GM12878 (cell line): ENCODE data around the gene CTNNBL1. TPM values are rescaled to one million over a fixed set of nuclear protein-coding genes. Genes with fewer than 3 reads are reported as not detected.
A peak's percentile ranks its signal among the peaks of the same experiment; 100 is the strongest.

Source experiments
- ATAC-seq: fragments of 200-7000 bp; cut with Tn5 transposase; 3 replicates; pipeline ENCODE4 v1.9.1; 2020; ENCODE audit warnings: mild to moderate bottlenecking, moderate library complexity
- BruUV-seq: library from RNA; stranded (reverse); fragments of 400-500 nt; replicated peaks from 2 replicates; lab custom pipeline; 2021; lab: Mats Ljungman, UMichigan
- CTCF ChIA-PET: fragments of 300-600 bp; sonication (Branson Sonifier 250); formaldehyde crosslinking; extraction: SDS; loops from one replicate; lab custom pipeline; 2021; ENCODE audit warnings: inconsistent platforms; lab: Yijun Ruan, JAX
- POLR2A ChIA-PET: fragments of 350-600 bp; formaldehyde crosslinking; extraction: SDS; loops from one replicate; lab custom pipeline; 2021; ENCODE audit warnings: inconsistent platforms; lab: Charles Lee
- RAD21 ChIA-PET: fragments of 300-600 bp; sonication (Branson Sonifier 250); formaldehyde crosslinking; loops from one replicate; lab custom pipeline; 2023; ENCODE audit warnings: antibody characterized with exemption; ENCODE audit not compliant: unreplicated experiment; lab: Charles Lee
- SMC1A ChIA-PET: fragments of 300-600 bp; sonication (Branson Sonifier 250); formaldehyde crosslinking; loops from one replicate; lab custom pipeline; 2023; ENCODE audit not compliant: unreplicated experiment, uncharacterized antibody; lab: Charles Lee
- DNase-seq: peaks from one replicate; pipeline ENCODE4 v3.0.0-alpha.2; 2011; ENCODE audit warnings: low read depth, low spot score
- FAIRE-seq: peaks from 3 replicates; lab custom pipeline; 2011; peaks lifted over from hg19 to GRCh38; lab: Jason Lieb, UNC
- H2AFZ ChIP-seq: 2 replicates; pipeline ENCODE4 v1.6.0; 2011; ENCODE audit warnings: low read depth, low read length, control low read depth; ENCODE audit not compliant: control insufficient read depth
- H3K27ac ChIP-seq: 2 replicates; pipeline ENCODE4 v1.5.1; 2011; ENCODE audit warnings: control low read depth; ENCODE audit not compliant: control insufficient read depth, insufficient read depth
- H3K27me3 ChIP-seq, 2 experiments: replicated peaks in 1 of 2; 2 replicates each; pipeline versions ENCODE4 v1.6.0 to v1.6.1; 2011; ENCODE audit warnings: low read length in 1 of 2; ENCODE audit not compliant: control insufficient read depth in 2 of 2, insufficient read depth in 2 of 2
- H3K36me3 ChIP-seq, 2 experiments: 2 replicates each; pipeline ENCODE4 v1.5.1; 2011; ENCODE audit warnings: low read length in 1 of 2; ENCODE audit not compliant: control insufficient read depth in 2 of 2, insufficient read depth in 2 of 2
- H3K4me1 ChIP-seq: 2 replicates; pipeline ENCODE4 v1.6.1; 2011; ENCODE audit warnings: mild to moderate bottlenecking, low read length, moderate library complexity, mixed read lengths; ENCODE audit not compliant: control insufficient read depth, insufficient read depth
- H3K4me2 ChIP-seq: 2 replicates; pipeline ENCODE4 v1.6.0; 2011; ENCODE audit warnings: control low read depth; ENCODE audit not compliant: control insufficient read depth, insufficient read depth
- H3K4me3 ChIP-seq: fragments of 200-600 bp; sonication (generic); 2 replicates; pipeline ENCODE4 v1.5.1; 2016
- H3K79me2 ChIP-seq: 2 replicates; pipeline ENCODE4 v1.6.0; 2011; ENCODE audit warnings: low read length; ENCODE audit not compliant: control insufficient read depth, insufficient read depth
- H3K9ac ChIP-seq: 2 replicates; pipeline ENCODE4 v1.8.0; 2011; ENCODE audit warnings: low read length, control low read depth, mixed read lengths; ENCODE audit not compliant: control insufficient read depth, insufficient read depth
- H3K9me3 ChIP-seq: replicated peaks from 3 replicates; pipeline ENCODE4 v1.5.1; 2011; ENCODE audit warnings: mild to moderate bottlenecking, low read length; ENCODE audit not compliant: control insufficient read depth, insufficient read depth
- H4K20me1 ChIP-seq: 2 replicates; pipeline ENCODE4 v1.6.0; 2011; ENCODE audit not compliant: control insufficient read depth, insufficient read depth
- BMI1 ChIP-seq: fragments of 450-650 bp; IDR thresholded peaks from 2 replicates; pipeline ENCODE4 v1.6.1; 2016; ENCODE audit warnings: mild to moderate bottlenecking, moderate library complexity, borderline replicate concordance
- CREB1 ChIP-seq: IDR thresholded peaks from 2 replicates; pipeline ENCODE4 v1.6.1; 2012; ENCODE audit warnings: low read depth, mild to moderate bottlenecking, inconsistent platforms
- EED ChIP-seq: sonication (generic); IDR thresholded peaks from 2 replicates; pipeline ENCODE4 v1.6.1; 2016; ENCODE audit warnings: antibody characterized with exemption, low read depth
- GATAD2B ChIP-seq: fragments of 450-650 bp; conservative IDR thresholded peaks from 2 replicates; pipeline ENCODE4 v1.6.1; 2017; ENCODE audit warnings: low read depth, mild to moderate bottlenecking, moderate library complexity
- IKZF1 ChIP-seq: fragments of 450-650 bp; conservative IDR thresholded peaks from 2 replicates; pipeline ENCODE4 v1.6.1; 2017; ENCODE audit warnings: antibody characterized with exemption, mild to moderate bottlenecking
- NRF1 ChIP-seq: conservative IDR thresholded peaks from 2 replicates; pipeline ENCODE4 v1.6.1; 2011; ENCODE audit warnings: mild to moderate bottlenecking, low read depth, low read length, improper control_type of control experiment
- POLR2A ChIP-seq: IDR thresholded peaks from 2 replicates; pipeline ENCODE4 v1.6.1; 2011; ENCODE audit warnings: low read depth, mild to moderate bottlenecking, low read length
- SMAD5 ChIP-seq: IDR thresholded peaks from 2 replicates; pipeline ENCODE4 v1.6.1; 2016; ENCODE audit warnings: antibody characterized with exemption, low read depth
- SRF ChIP-seq, 2 experiments: IDR thresholded peaks; 2 replicates each; pipeline ENCODE4 v1.6.1; 2011; ENCODE audit warnings: low read depth in 2 of 2, low read length in 2 of 2, mild to moderate bottlenecking in 1 of 2, moderate library complexity in 1 of 2
- ZBED1 ChIP-seq: IDR thresholded peaks from 2 replicates; pipeline ENCODE4 v1.6.1; 2016; ENCODE audit warnings: borderline replicate concordance
- ZNF24 ChIP-seq: fragments of 450-650 bp; IDR thresholded peaks from 2 replicates; pipeline ENCODE4 v1.6.1; 2017; ENCODE audit warnings: antibody characterized with exemption, mild to moderate bottlenecking
- WGBS: methylation state at CpG from one replicate; pipeline ENCODE4 v1.1.6; 2016; ENCODE audit warnings: low lambda C conversion rate; ENCODE audit not compliant: insufficient replicate concordance, insufficient coverage; ENCODE audit errors: missing lambda C conversion rate; 5-methylcytosine and 5-hydroxymethylcytosine counted together
- in situ Hi-C: fragments of 300-500 bp; cut with MboI; formaldehyde crosslinking; loops from 9 replicates; pipeline ENCODE4 v1.14.3; 2018; ENCODE audit warnings: mixed read lengths
- intact Hi-C: fragments of 100-400 bp; cut with micrococcal nuclease; formaldehyde crosslinking; loops from one replicate; pipeline ENCODE4 v1.14.2; 2022; ENCODE audit not compliant: unreplicated experiment
- polyA plus RNA-seq, 11 experiments: library from polyadenylated mRNA; depleted of rRNA in 4 of 11; unstranded in 6 of 11; stranded (reverse) in 5 of 11; fragments of >200 nt; fragmentation: Nextera tagmentation in 4 of 11; fragmentation: Illumina TruSeq in 1 of 11; extraction: Ambion mirVana in 4 of 11; extraction: Trizol in 1 of 11; gene quantifications; 1 replicate in 1 of 11; 2 replicates in 10 of 11; pipeline versions ENCODE4 v1.2.1 to v1.2.3, GENCODE V29; 2011 to 2016; ENCODE audit warnings: inconsistent platforms in 2 of 11, missing spikeins in 2 of 11, low read depth in 1 of 11
- total RNA-seq, 4 experiments: library from RNA; depleted of rRNA in 3 of 4; stranded (reverse); fragments of >200 nt in 3 of 4; fragmentation: Illumina TruSeq in 1 of 4; extraction: Trizol in 1 of 4; gene quantifications; 2 replicates each; pipeline versions ENCODE4 v1.2.1 to v1.2.3, GENCODE V29; 2013 to 2021
- TF ChIP-seq, protein P1 (sequence below): fragments of 450-650 bp; formaldehyde crosslinking; IDR thresholded peaks from 2 replicates; pipeline ENCODE4 v1.4.0; 2022; ENCODE audit warnings: mild to moderate bottlenecking, moderate library complexity
- TF ChIP-seq, protein P2 (sequence below): IDR thresholded peaks from 2 replicates; pipeline ENCODE4 v1.6.1; 2011; ENCODE audit warnings: low read depth, mild to moderate bottlenecking, low read length, moderate library complexity, borderline replicate concordance; ENCODE audit errors: extremely low read depth

Gene CTNNBL1
- total and polyA plus RNA-seq, 10 of the 15 experiments (the other 5 are each of a cell fraction or from before 2014, with no cell fraction given): 43.1 to 102 (median 67.8) TPM

DNA sequence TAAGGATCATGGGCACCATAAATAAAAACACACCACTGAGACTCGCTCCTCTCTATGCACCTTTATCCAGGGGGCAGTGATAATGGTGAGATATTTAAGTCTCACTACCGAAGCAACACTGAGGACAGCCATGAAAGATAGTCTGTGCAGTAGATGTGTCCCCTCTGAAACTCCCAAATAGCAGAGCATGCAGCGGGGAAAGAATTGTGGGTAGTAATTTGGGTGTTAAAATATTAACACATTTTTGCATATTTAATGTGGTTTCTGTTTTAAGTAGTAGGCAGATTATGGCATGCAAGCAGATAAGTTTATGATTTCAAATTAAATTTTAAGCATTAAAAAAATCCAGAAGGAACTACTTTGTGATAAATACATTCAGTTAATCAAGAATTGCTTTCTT lies 82.7 kb downstream of the CTNNBL1 start:
- no TSS peak for BruUV-seq
- ChIA-PET POLR2A (no interaction called here), RAD21 (no interaction called here), SMC1A (no interaction called here), CTCF (no interaction called here)
- H3K9ac ChIP-seq: no peak overlapping the region
- no peaks in the 10 kb centered on the region for H3K79me2 ChIP-seq
- H3K4me1 ChIP-seq: peaks cover 11% of the 10 kb centered on the region; the same call in 1 of the 2 replicates
- H3K36me3 ChIP-seq: peaks cover 0 to 7% of the 10 kb centered on the region in 2 experiments; a peak in 3 of 4 replicates
- DNase-seq (no peak), ATAC-seq (no peak), FAIRE-seq (no peak)
- no peaks in the 10 kb centered on the region for H3K9me3 ChIP-seq
- H2AFZ ChIP-seq: no peak overlapping the region
- peak overlapping the region; percentile 18; the same call in 1 of the 2 replicates for H3K4me2 ChIP-seq
- TF ChIP-seq ZBED1 (no peak), SMAD5 (no peak), POLR2A (no peak), SRF (IDR thresholded peaks at IDR 0.05; ENCODE audit: low read depth in 2 of 2, low read length in 2 of 2) (no peak), IKZF1 (no peak), GATAD2B (no peak), EED (no peak), ZNF24 (no peak), BMI1 (no peak), CREB1 (no peak), NRF1 (no peak)
- TF ChIP-seq, protein P1, sequence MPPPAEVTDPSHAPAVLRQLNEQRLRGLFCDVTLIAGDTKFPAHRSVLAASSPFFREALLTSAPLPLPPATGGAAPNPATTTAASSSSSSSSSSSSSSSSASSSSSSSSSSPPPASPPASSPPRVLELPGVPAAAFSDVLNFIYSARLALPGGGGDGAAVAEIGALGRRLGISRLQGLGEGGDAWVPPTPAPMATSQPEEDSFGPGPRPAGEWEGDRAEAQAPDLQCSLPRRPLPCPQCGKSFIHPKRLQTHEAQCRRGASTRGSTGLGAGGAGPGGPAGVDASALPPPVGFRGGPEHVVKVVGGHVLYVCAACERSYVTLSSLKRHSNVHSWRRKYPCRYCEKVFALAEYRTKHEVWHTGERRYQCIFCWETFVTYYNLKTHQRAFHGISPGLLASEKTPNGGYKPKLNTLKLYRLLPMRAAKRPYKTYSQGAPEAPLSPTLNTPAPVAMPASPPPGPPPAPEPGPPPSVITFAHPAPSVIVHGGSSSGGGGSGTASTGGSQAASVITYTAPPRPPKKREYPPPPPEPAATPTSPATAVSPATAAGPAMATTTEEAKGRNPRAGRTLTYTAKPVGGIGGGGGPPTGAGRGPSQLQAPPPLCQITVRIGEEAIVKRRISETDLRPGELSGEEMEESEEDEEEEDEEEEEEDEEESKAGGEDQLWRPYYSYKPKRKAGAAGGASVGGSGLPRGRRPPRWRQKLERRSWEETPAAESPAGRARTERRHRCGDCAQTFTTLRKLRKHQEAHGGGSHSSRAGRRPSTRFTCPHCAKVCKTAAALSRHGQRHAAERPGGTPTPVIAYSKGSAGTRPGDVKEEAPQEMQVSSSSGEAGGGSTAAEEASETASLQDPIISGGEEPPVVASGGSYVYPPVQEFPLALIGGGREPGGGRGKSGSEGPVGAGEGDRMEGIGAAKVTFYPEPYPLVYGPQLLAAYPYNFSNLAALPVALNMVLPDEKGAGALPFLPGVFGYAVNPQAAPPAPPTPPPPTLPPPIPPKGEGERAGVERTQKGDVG (CRISPR knock-in tag): no peak
- TF ChIP-seq, protein P2, sequence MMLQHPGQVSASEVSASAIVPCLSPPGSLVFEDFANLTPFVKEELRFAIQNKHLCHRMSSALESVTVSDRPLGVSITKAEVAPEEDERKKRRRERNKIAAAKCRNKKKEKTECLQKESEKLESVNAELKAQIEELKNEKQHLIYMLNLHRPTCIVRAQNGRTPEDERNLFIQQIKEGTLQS: no peak
- H3K27ac ChIP-seq: no peak overlapping the region; the same call in 1 of the 2 replicates
- intact Hi-C loops: no loop called here
- 50% methylated on average over 3 of the region's 3 CpGs for WGBS
- H3K4me3 ChIP-seq: no peak overlapping the region
- no peaks in the 10 kb centered on the region for H4K20me1 ChIP-seq
- H3K27me3 ChIP-seq: no peaks in the 10 kb centered on the region
- in situ Hi-C loops: no loop called here
